GM19239 (cell line): ENCODE data around the gene OR2C3.

ENCODE experiments used
- DNase-seq: peaks from one replicate; pipeline ENCODE4 v3.0.0; 2011; ENCODE audit warnings: low spot score; ENCODE audit not compliant: insufficient read length
- FAIRE-seq: peaks from 2 replicates; lab custom pipeline; 2011; peaks lifted over from hg19 to GRCh38; lab: Jason Lieb, UNC

The OR2C3 gene

GRCh38 chr1:247536340-247536739, at the start of gene OR2C3:
TSS of gene OR2C3 (minus strand) at chr1:247536440. CDS start at chr1:247532511, 3,929 bp downstream.
- DNase-seq (no peak), FAIRE-seq (no peak)

GRCh38 chr1:247578946-247579460, 42.8 kb upstream of the OR2C3 start:
- DNase-seq (no peak), FAIRE-seq (no peak)

- DNase-seq (peak; percentile 5), FAIRE-seq (peak; percentile 65)
Observed at GRCh38 chr1:247576514-247576913, 40.3 kb upstream of the OR2C3 start.

- no peak for DNase-seq
- FAIRE-seq = no peak
Observed at GRCh38 chr1:247574664-247575063, 38.4 kb upstream of the OR2C3 start.

- DNase-seq (no peak), FAIRE-seq (no peak)
Observed at GRCh38 chr1:247574236-247574635, 38.0 kb upstream of the OR2C3 start.

- FAIRE-seq = no peak
- no peak for DNase-seq
Observed at GRCh38 chr1:247562198-247562597, 26.0 kb upstream of the OR2C3 start.

- no peak for DNase-seq
- FAIRE-seq = no peak
Observed at GRCh38 chr1:247561711-247562110, 25.5 kb upstream of the OR2C3 start.

GRCh38 chr1:247557926-247558674, 21.9 kb upstream of the OR2C3 start:
- FAIRE-seq = no peak
- DNase-seq = no peak

- no peak for FAIRE-seq
- DNase-seq = no peak
Observed at GRCh38 chr1:247552231-247552630, 16.0 kb upstream of the OR2C3 start.

- FAIRE-seq (no peak), DNase-seq (no peak)
Observed at GRCh38 chr1:247551721-247552120, 15.5 kb upstream of the OR2C3 start.

- no peak for DNase-seq
- FAIRE-seq = no peak
Observed at GRCh38 chr1:247548769-247549182, 12.5 kb upstream of the OR2C3 start, which contains the start of gene GCSAML. TSS of gene GCSAML (plus strand) at chr1:247549134. CDS start at chr1:247549192, 58 bp downstream.

- DNase-seq = no peak
- FAIRE-seq = no peak
Observed at GRCh38 chr1:247548092-247548491, 11.9 kb upstream of the OR2C3 start.

GRCh38 chr1:247542811-247543210, 6.6 kb upstream of the OR2C3 start:
- no peak for DNase-seq
- no peak for FAIRE-seq

GRCh38 chr1:247540581-247540980, 4.3 kb upstream of the OR2C3 start:
- no peak for FAIRE-seq
- DNase-seq = no peak

GRCh38 chr1:247539215-247539614, 3.0 kb upstream of the OR2C3 start:
- no peak for FAIRE-seq
- DNase-seq = no peak

GRCh38 chr1:247538561-247538960, 2.3 kb upstream of the OR2C3 start:
- no peak for FAIRE-seq

GRCh38 chr1:247535402-247535801, 838 bp downstream of the OR2C3 start:
- DNase-seq = no peak
- no peak for FAIRE-seq

More at GRCh38 chr1:247538561-247538960, 2.3 kb upstream of the OR2C3 start:
- no peak for DNase-seq

GRCh38 chr1:247531937-247532336, 4.3 kb downstream of the OR2C3 start:
- no peak for FAIRE-seq
- DNase-seq = no peak

GRCh38 chr1:247530785-247531184, 5.5 kb downstream of the OR2C3 start:
- FAIRE-seq = no peak
- no peak for DNase-seq

- no peak for DNase-seq
- FAIRE-seq = no peak
Observed at GRCh38 chr1:247529771-247530355, 6.4 kb downstream of the OR2C3 start.

GRCh38 chr1:247528812-247529474, 7.3 kb downstream of the OR2C3 start:
- FAIRE-seq (no peak), DNase-seq (no peak)
